ENCODE results near the gene STK39. TPM values are rescaled to one million over a fixed set of nuclear protein-coding genes. Genes with fewer than 3 reads are reported as not detected.

The STK39 gene
- total and polyA plus RNA-seq, 2 of the 4 experiments (the other 2 are of a cell fraction): 11.8 to 16.4 TPM

DNA sequence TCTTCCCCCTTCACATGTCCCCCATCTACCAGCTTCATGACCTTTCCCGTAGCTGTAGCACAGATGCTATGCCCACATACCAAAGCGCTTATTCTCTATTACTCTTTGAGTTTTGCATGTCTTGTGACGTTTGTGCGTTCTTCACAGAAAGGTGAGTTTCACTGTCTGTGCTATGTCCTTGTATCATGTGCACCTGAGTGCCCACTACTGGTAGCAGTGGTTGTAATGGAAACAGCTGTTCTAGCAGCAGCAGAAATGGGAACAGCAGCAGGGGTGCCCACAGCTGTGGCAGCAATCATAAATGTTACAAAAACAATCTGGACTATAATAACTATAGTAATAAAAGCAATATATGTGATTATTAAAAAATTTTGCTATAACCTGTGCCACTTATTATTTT is 127.1 kb downstream of the STK39 start:
- ChIA-PET POLR2A (ENCODE audit: unreplicated experiment) (no interaction called here), CTCF (interaction anchor here (0.5 to 2.3 kb wide), 5 partner anchors 8 to 586 kb away, joined by 3 to 15 read pairs (median 4); no protein-coding TSS in a partner anchor)
- Histone ChIP-seq H3K4me3 (ENCODE audit: insufficient read depth, low read depth, low read length) (no peak overlapping the region), H2AK9ac (replicated peaks; ENCODE audit: low read depth, low read length, poor library complexity) (no peak overlapping the region), H2BK20ac (ENCODE audit: low read depth, low read length) (no peak overlapping the region), H3K79me1 (ENCODE audit: low read depth in 1 of 2, low read length in 2 of 2) (peaks cover 5 to 21% of the 10 kb centered on the region in 2 experiments; a peak in 3 of 4 replicates), H3K14ac (replicated peaks; ENCODE audit: low read depth, low read length) (no peak overlapping the region), H3K9me1 (ENCODE audit: insufficient read depth, low read length) (no peaks in the 10 kb centered on the region; the same call in 1 of the 2 replicates), H3K27me3 (ENCODE audit: control insufficient read depth, insufficient read depth, low read length) (no peaks in the 10 kb centered on the region), H3K9me3 (ENCODE audit: control insufficient read depth, insufficient read depth, low read length) (no peaks in the 10 kb centered on the region), H3K4ac (ENCODE audit: low read depth, low read length) (no peak overlapping the region), H2BK15ac (ENCODE audit: low read depth, low read length) (no peak overlapping the region), H4K91ac (ENCODE audit: insufficient read depth, low read depth, low read length) (no peak overlapping the region), H3K36me3 (ENCODE audit: control insufficient read depth, insufficient read depth, low read length) (peaks cover 14% of the 10 kb centered on the region), H3K4me1 (ENCODE audit: control insufficient read depth, insufficient read depth, low read length) (peaks cover 4% of the 10 kb centered on the region), H3K4me2 (ENCODE audit: low read depth, low read length) (no peak overlapping the region), H4K5ac (ENCODE audit: low read depth, low read length) (no peak overlapping the region), H3K23ac (ENCODE audit: low read depth, low read length) (no peak overlapping the region), H4K8ac (ENCODE audit: low read depth in 2 of 2, low read length in 2 of 2) (no peak overlapping the region), H3K27ac (ENCODE audit: insufficient read depth, low read length) (no peak overlapping the region), H3K18ac (ENCODE audit: low read depth, low read length) (no peak overlapping the region), H3K56ac (ENCODE audit: extremely low read depth, insufficient read depth, low read length) (no peak overlapping the region), H2BK5ac (ENCODE audit: low read depth, low read length, poor library complexity, severe bottlenecking) (no peak overlapping the region), H4K20me1 (ENCODE audit: insufficient read depth, low read length) (no peaks in the 10 kb centered on the region), H2AK5ac (ENCODE audit: low read depth, low read length) (no peak overlapping the region), H2BK120ac (ENCODE audit: low read depth, low read length) (no peak overlapping the region), H3K9ac (ENCODE audit: low read depth, low read length) (no peak overlapping the region), H2AFZ (replicated peaks; ENCODE audit: low read length, poor library complexity) (no peak overlapping the region)
- TF ChIP-seq MXI1 (IDR thresholded peaks at IDR 0.05; ENCODE audit: borderline replicate concordance, low read depth, low read length): no peak
- TF ChIP-seq, protein P1, sequence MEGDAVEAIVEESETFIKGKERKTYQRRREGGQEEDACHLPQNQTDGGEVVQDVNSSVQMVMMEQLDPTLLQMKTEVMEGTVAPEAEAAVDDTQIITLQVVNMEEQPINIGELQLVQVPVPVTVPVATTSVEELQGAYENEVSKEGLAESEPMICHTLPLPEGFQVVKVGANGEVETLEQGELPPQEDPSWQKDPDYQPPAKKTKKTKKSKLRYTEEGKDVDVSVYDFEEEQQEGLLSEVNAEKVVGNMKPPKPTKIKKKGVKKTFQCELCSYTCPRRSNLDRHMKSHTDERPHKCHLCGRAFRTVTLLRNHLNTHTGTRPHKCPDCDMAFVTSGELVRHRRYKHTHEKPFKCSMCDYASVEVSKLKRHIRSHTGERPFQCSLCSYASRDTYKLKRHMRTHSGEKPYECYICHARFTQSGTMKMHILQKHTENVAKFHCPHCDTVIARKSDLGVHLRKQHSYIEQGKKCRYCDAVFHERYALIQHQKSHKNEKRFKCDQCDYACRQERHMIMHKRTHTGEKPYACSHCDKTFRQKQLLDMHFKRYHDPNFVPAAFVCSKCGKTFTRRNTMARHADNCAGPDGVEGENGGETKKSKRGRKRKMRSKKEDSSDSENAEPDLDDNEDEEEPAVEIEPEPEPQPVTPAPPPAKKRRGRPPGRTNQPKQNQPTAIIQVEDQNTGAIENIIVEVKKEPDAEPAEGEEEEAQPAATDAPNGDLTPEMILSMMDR (conservative IDR thresholded peaks at IDR 0.05; ENCODE audit: low read depth, low read length): no peak
- no peak for TF ChIP-seq RCOR1 (IDR thresholded peaks at IDR 0.05; ENCODE audit: insufficient replicate concordance, low read length)
- TF ChIP-seq, protein P2, sequence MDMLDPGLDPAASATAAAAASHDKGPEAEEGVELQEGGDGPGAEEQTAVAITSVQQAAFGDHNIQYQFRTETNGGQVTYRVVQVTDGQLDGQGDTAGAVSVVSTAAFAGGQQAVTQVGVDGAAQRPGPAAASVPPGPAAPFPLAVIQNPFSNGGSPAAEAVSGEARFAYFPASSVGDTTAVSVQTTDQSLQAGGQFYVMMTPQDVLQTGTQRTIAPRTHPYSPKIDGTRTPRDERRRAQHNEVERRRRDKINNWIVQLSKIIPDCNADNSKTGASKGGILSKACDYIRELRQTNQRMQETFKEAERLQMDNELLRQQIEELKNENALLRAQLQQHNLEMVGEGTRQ (IDR thresholded peaks at IDR 0.05; ENCODE audit: low read depth, low read length): no peak
- TF ChIP-seq NFE2L2 (IDR thresholded peaks at IDR 0.05; ENCODE audit: low read depth, low read length): no peak
- no peak for TF ChIP-seq FOS (IDR thresholded peaks at IDR 0.05; ENCODE audit: low read depth, low read length)
- TF ChIP-seq CHD1 (IDR thresholded peaks at IDR 0.05; ENCODE audit: low read depth, low read length): no peak
- no peak for TF ChIP-seq POLR2A (IDR thresholded peaks at IDR 0.05; ENCODE audit: low read depth, low read length)
- no peak for TF ChIP-seq RFX5 (IDR thresholded peaks at IDR 0.05; ENCODE audit: low read depth, low read length)
- no peak for TF ChIP-seq BHLHE40 (IDR thresholded peaks at IDR 0.05; ENCODE audit: low read depth, low read length)
- no peak for TF ChIP-seq CEBPB (IDR thresholded peaks at IDR 0.05; ENCODE audit: low read depth, low read length)
- TF ChIP-seq RAD21 (IDR thresholded peaks at IDR 0.05; ENCODE audit: low read length): no peak
- TF ChIP-seq SMC3 (IDR thresholded peaks at IDR 0.05; ENCODE audit: low read depth, low read length): no peak
- TF ChIP-seq, protein P3, sequence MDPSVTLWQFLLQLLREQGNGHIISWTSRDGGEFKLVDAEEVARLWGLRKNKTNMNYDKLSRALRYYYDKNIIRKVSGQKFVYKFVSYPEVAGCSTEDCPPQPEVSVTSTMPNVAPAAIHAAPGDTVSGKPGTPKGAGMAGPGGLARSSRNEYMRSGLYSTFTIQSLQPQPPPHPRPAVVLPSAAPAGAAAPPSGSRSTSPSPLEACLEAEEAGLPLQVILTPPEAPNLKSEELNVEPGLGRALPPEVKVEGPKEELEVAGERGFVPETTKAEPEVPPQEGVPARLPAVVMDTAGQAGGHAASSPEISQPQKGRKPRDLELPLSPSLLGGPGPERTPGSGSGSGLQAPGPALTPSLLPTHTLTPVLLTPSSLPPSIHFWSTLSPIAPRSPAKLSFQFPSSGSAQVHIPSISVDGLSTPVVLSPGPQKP (IDR thresholded peaks at IDR 0.05; ENCODE audit: borderline replicate concordance, low read depth, low read length): no peak
- no peak for TF ChIP-seq MAFK (IDR thresholded peaks at IDR 0.05; ENCODE audit: low read depth, low read length)
- dilution Hi-C loops (cut with HindIII; ENCODE audit: low sequenced_read_pairs, unreplicated experiment): no loop called here
- intact Hi-C loops (cut with micrococcal nuclease): no loop called here
- in situ Hi-C loops (cut with MboI; ENCODE audit: low sequenced_read_pairs): loop anchor here (25.0 kb wide), 2 partner anchors 433 to 833 kb away; partner anchors contain the start of gene B3GALT1
- BruUV-seq (replicated peaks): no TSS peak
- WGBS, 2 experiments (ENCODE audit: extremely low coverage in 2 of 2, insufficient read length in 1 of 2): 100% methylated on average over 1 of the region's 4 CpGs; no CpG with 5 or more reads in 1 of the 2 experiments
- DNase-seq (no peak), ATAC-seq (ENCODE audit: low read depth) (no peak)
